HL-60/S4 treated with phorbol 12-myristate 13-acetate at 8.2 ng/mL for 4 days and 3 days (cell line): ENCODE results near the gene PASK.

ENCODE experiments used
- in situ Hi-C: fragments of 300-500 bp; cut with MboI; formaldehyde crosslinking; loops from 2 replicates; pipeline ENCODE4 v1.15.0; 2022; ENCODE audit warnings: low sequenced_read_pairs

The PASK gene

GRCh38 chr2:241084856-241085444 is 64.3 kb downstream of the PASK start:
- in situ Hi-C loops, result no loop called here

- in situ Hi-C loops, result no loop called here
Measured at GRCh38 chr2:241083091-241083415, 66.2 kb downstream of the PASK start.

- in situ Hi-C loops, result no loop called here
Measured at GRCh38 chr2:241082341-241083090, 66.8 kb downstream of the PASK start.

- in situ Hi-C loops, result no loop called here
Measured at GRCh38 chr2:241081643-241082340, 67.5 kb downstream of the PASK start.

- in situ Hi-C loops, result no loop called here
Measured at GRCh38 chr2:241081190-241081642, 68.1 kb downstream of the PASK start.

GRCh38 chr2:241080405-241081189 is 68.7 kb downstream of the PASK start:
- in situ Hi-C loops, result no loop called here

- in situ Hi-C loops, result no loop called here
Measured at GRCh38 chr2:241074901-241075540, 74.3 kb downstream of the PASK start.

GRCh38 chr2:241074065-241074818 is 75.0 kb downstream of the PASK start:
- in situ Hi-C loops, result no loop called here

- in situ Hi-C loops, result no loop called here
Measured at GRCh38 chr2:241073166-241074064, 75.9 kb downstream of the PASK start.

GRCh38 chr2:241072553-241073165 is 76.6 kb downstream of the PASK start:
- in situ Hi-C loops, result no loop called here

- in situ Hi-C loops, result no loop called here
Measured at GRCh38 chr2:241072151-241072550, 77.1 kb downstream of the PASK start.

GRCh38 chr2:241071677-241072111 is 77.6 kb downstream of the PASK start:
- in situ Hi-C loops, result no loop called here

GRCh38 chr2:241070811-241071676 is 78.2 kb downstream of the PASK start:
- in situ Hi-C loops, result no loop called here

GRCh38 chr2:241070361-241070760 is 78.9 kb downstream of the PASK start:
- in situ Hi-C loops, result no loop called here

- in situ Hi-C loops, result no loop called here
Measured at GRCh38 chr2:241069821-241070281, 79.4 kb downstream of the PASK start.

- in situ Hi-C loops, result no loop called here
Measured at GRCh38 chr2:241068942-241069810, 80.1 kb downstream of the PASK start.
